Muscle layer of colon (tissue), 2 donors: ENCODE data around the gene UNC5B.
"Not testable (repeated sequence)": the region's sequence is repeated elsewhere in the genome, so short reads cannot be mapped to it uniquely, and the experiment has no call there.

Experiments
- H3K27ac ChIP-seq: one replicate; pipeline ENCODE4 v1.7.0; 2013; ENCODE audit warnings: low read depth, mild to moderate bottlenecking, low read length, moderate library complexity
- H3K27me3 ChIP-seq, 2 donors: one replicate each; pipeline ENCODE4 v1.7.0; 2013; ENCODE audit warnings: low read length in 2 of 2, mild to moderate bottlenecking in 2 of 2; ENCODE audit not compliant: insufficient read depth in 2 of 2, control insufficient read depth in 1 of 2
- H3K36me3 ChIP-seq: one replicate; pipeline ENCODE4 v1.7.0; 2013; ENCODE audit warnings: mild to moderate bottlenecking, low read length; ENCODE audit not compliant: insufficient read depth
- H3K4me1 ChIP-seq: one replicate; pipeline ENCODE4 v1.7.0; 2013; ENCODE audit warnings: mild to moderate bottlenecking, low read length; ENCODE audit not compliant: insufficient read depth
- H3K4me3 ChIP-seq, 2 donors: one replicate each; pipeline ENCODE4 v1.7.0; 2013; ENCODE audit warnings: low read length in 2 of 2, low read depth in 1 of 2, mild to moderate bottlenecking in 1 of 2, moderate library complexity in 1 of 2
- H3K9ac ChIP-seq: one replicate; pipeline ENCODE4 v1.7.0; 2013; ENCODE audit warnings: low read length
- H3K9me3 ChIP-seq: one replicate; pipeline ENCODE4 v1.7.0; 2013; ENCODE audit warnings: mild to moderate bottlenecking, low read length
- donor health status: abdominal sarcoma.
- donor health status: Adenocarcinoma of cecum.

The UNC5B gene

GRCh38 chr10:71218046-71218650 is 5.8 kb downstream of the UNC5B start:
- peak overlapping the region; percentile 55 for H3K27ac ChIP-seq
- no peak overlapping the region for H3K9ac ChIP-seq
- no peaks in the 10 kb centered on the region for H3K9me3 ChIP-seq
- H3K36me3 ChIP-seq = no peaks in the 10 kb centered on the region
- H3K4me3 ChIP-seq = peak overlapping the region; percentile 31 to 65
- H3K27me3 ChIP-seq = no peaks in the 10 kb centered on the region
- peaks cover 24% of the 10 kb centered on the region for H3K4me1 ChIP-seq

- no peaks in the 10 kb centered on the region for H3K36me3 ChIP-seq
- no peak overlapping the region for H3K27ac ChIP-seq
- no peak overlapping the region for H3K4me3 ChIP-seq
- no peaks in the 10 kb centered on the region for H3K9me3 ChIP-seq
- no peaks in the 10 kb centered on the region for H3K27me3 ChIP-seq
- peaks cover 24% of the 10 kb centered on the region for H3K4me1 ChIP-seq
- H3K9ac ChIP-seq = no peak overlapping the region
Observed at GRCh38 chr10:71218651-71219050, 6.3 kb downstream of the UNC5B start.

GRCh38 chr10:71219236-71219917 is 7.0 kb downstream of the UNC5B start:
- not testable (repeated sequence) for H3K4me3 ChIP-seq, H3K27ac ChIP-seq, H3K27me3 ChIP-seq, H3K36me3 ChIP-seq, H3K9ac ChIP-seq, H3K9me3 ChIP-seq
- H3K4me1 ChIP-seq = peaks cover 17% of the 10 kb centered on the region

- H3K9me3 ChIP-seq = no peaks in the 10 kb centered on the region
- H3K36me3 ChIP-seq = no peaks in the 10 kb centered on the region
- no peaks in the 10 kb centered on the region for H3K27me3 ChIP-seq
- no peak overlapping the region for H3K4me3 ChIP-seq
- no peak overlapping the region for H3K27ac ChIP-seq
- H3K9ac ChIP-seq = no peak overlapping the region
- H3K4me1 ChIP-seq = peaks cover 17% of the 10 kb centered on the region
Observed at GRCh38 chr10:71219918-71220688, 7.7 kb downstream of the UNC5B start.

- H3K9me3 ChIP-seq = no peaks in the 10 kb centered on the region
- no peak overlapping the region for H3K9ac ChIP-seq
- H3K36me3 ChIP-seq = no peaks in the 10 kb centered on the region
- H3K4me3 ChIP-seq = no peak overlapping the region
- no peak overlapping the region for H3K27ac ChIP-seq
- H3K27me3 ChIP-seq = no peaks in the 10 kb centered on the region
- peaks cover 16% of the 10 kb centered on the region for H3K4me1 ChIP-seq
Observed at GRCh38 chr10:71220689-71221540, 8.5 kb downstream of the UNC5B start.

GRCh38 chr10:71221586-71222202 is 9.3 kb downstream of the UNC5B start:
- no peaks in the 10 kb centered on the region for H3K9me3 ChIP-seq
- H3K4me1 ChIP-seq = peaks cover 9% of the 10 kb centered on the region
- H3K27ac ChIP-seq = no peak overlapping the region
- no peak overlapping the region for H3K4me3 ChIP-seq
- H3K9ac ChIP-seq = no peak overlapping the region
- H3K27me3 ChIP-seq = no peaks in the 10 kb centered on the region
- no peaks in the 10 kb centered on the region for H3K36me3 ChIP-seq

- no peaks in the 10 kb centered on the region for H3K27me3 ChIP-seq
- H3K4me1 ChIP-seq = peaks cover 4% of the 10 kb centered on the region
- no peak overlapping the region for H3K27ac ChIP-seq
- H3K4me3 ChIP-seq = no peak overlapping the region
- H3K9me3 ChIP-seq = no peaks in the 10 kb centered on the region
- no peaks in the 10 kb centered on the region for H3K36me3 ChIP-seq
- no peak overlapping the region for H3K9ac ChIP-seq
Observed at GRCh38 chr10:71222601-71223346, 10.4 kb downstream of the UNC5B start.

- Histone ChIP-seq H3K4me3 (no peak overlapping the region), H3K9ac (no peak overlapping the region), H3K4me1 (no peaks in the 10 kb centered on the region), H3K27ac (no peak overlapping the region), H3K36me3 (no peaks in the 10 kb centered on the region), H3K9me3 (no peaks in the 10 kb centered on the region), H3K27me3 (no peaks in the 10 kb centered on the region)
Observed at GRCh38 chr10:71223347-71224058, 11.1 kb downstream of the UNC5B start.

GRCh38 chr10:71225291-71226058 is 13.1 kb downstream of the UNC5B start:
- Histone ChIP-seq H3K27me3 (no peaks in the 10 kb centered on the region), H3K9ac (no peak overlapping the region), H3K27ac (no peak overlapping the region), H3K4me1 (no peaks in the 10 kb centered on the region), H3K9me3 (no peaks in the 10 kb centered on the region), H3K4me3 (no peak overlapping the region), H3K36me3 (no peaks in the 10 kb centered on the region)
